Natural killer cell treated with Interleukin-12 subunit alpha and Interleukin-12 subunit beta and Interleukin-15 and Interleukin-18, amount 100 ng/mL, for 72 hours (primary cell): ENCODE data around the gene WNT7A. TPM values are rescaled to one million over a fixed set of nuclear protein-coding genes. Genes with fewer than 3 reads are reported as not detected.

Experiments used
- ATAC-seq, 2 donors: fragments of 150-1000 bp; cut with Tn5 transposase in 1 of 2; sonication (Bioruptor Pico), chemical (Tn5 transposase) in 1 of 2; 2 replicates each; pipeline ENCODE4 v1.10.0; 2021
- DNase-seq: peaks from one replicate; pipeline ENCODE4 v3.0.0; 2022; ENCODE audit warnings: low spot score
- H3K27ac Mint-ChIP-seq, 2 donors: 1 replicate in 1 of 2; 2 replicates in 1 of 2; pipeline ENCODE4 v1.8.0; 2022; ENCODE audit warnings: mixed read lengths in 2 of 2, mild to moderate bottlenecking in 1 of 2, moderate library complexity in 1 of 2
- H3K27me3 Mint-ChIP-seq, 2 donors: 1 replicate in 1 of 2; 2 replicates in 1 of 2; pipeline ENCODE4 v1.8.0; 2022; ENCODE audit warnings: mixed read lengths in 2 of 2
- H3K36me3 Mint-ChIP-seq: one replicate; pipeline ENCODE4 v1.8.0; 2022; ENCODE audit warnings: mixed read lengths
- H3K4me1 Mint-ChIP-seq, 2 donors: 1 replicate in 1 of 2; 2 replicates in 1 of 2; pipeline ENCODE4 v1.8.0; 2022; ENCODE audit warnings: low read depth in 2 of 2, mixed read lengths in 2 of 2, mild to moderate bottlenecking in 1 of 2
- H3K4me3 Mint-ChIP-seq: one replicate; pipeline ENCODE4 v1.8.0; 2022; ENCODE audit warnings: mixed read lengths
- H3K9me3 Mint-ChIP-seq: 2 replicates; pipeline ENCODE4 v1.8.0; 2022; ENCODE audit warnings: mixed read lengths
- total RNA-seq, 2 donors: library from RNA; stranded (reverse); gene quantifications; one replicate each; pipeline ENCODE4 v1.2.3, GENCODE V29; 2022

Gene WNT7A
- total RNA-seq, 2 donors from 2014 or later: not detected

DNA sequence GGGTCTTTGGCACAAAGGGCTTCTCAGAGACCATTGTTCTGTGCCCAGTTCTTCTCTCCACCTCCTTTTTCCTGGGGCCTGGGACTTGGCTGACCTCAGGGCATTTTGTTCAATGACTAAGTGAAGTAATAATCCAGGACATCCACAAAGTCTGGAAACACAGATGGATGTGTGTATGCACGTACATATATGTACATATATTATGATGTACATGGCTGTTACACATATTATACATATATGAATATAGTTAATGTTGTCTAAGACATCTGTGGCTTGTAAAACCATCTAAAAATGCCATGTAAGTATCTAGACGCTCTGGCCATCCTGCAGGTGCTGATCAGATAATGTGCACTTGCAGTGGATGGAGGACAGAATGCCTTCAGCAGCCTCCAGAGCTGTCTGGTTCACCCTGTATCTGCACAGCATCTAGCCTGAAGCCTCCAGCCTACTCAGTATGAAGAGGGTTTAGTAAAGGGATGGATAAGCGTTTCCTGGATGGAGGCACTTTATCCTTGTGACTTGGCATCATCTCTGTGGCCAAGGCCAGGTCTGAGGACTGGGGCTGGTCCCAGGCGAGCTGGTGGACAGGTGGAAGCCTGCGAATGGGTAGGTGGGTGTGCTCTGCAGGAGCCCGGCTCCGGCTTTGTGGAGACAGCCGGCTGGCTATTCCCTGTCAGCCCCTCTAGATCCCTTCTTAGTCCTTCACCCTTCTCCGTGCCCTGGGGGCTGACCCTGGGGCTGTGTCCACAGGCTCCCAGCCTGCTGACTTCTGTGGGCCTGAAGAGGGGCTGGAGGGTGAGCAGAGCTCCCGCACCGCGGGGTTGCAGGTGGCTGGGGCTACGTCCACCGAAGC lies 88.4 kb downstream of the WNT7A start:
- H3K4me3 Mint-ChIP-seq: no peak overlapping the region
- ATAC-seq (peak in 1 of 2 donors; percentile 33), DNase-seq (no peak)
- peaks cover 4 to 6% of the 10 kb centered on the region in 2 donors for H3K27me3 Mint-ChIP-seq
- no peak overlapping the region for H3K27ac Mint-ChIP-seq
- H3K9me3 Mint-ChIP-seq: no peaks in the 10 kb centered on the region
- no peaks in the 10 kb centered on the region for H3K4me1 Mint-ChIP-seq
- no peaks in the 10 kb centered on the region for H3K36me3 Mint-ChIP-seq

DNA sequence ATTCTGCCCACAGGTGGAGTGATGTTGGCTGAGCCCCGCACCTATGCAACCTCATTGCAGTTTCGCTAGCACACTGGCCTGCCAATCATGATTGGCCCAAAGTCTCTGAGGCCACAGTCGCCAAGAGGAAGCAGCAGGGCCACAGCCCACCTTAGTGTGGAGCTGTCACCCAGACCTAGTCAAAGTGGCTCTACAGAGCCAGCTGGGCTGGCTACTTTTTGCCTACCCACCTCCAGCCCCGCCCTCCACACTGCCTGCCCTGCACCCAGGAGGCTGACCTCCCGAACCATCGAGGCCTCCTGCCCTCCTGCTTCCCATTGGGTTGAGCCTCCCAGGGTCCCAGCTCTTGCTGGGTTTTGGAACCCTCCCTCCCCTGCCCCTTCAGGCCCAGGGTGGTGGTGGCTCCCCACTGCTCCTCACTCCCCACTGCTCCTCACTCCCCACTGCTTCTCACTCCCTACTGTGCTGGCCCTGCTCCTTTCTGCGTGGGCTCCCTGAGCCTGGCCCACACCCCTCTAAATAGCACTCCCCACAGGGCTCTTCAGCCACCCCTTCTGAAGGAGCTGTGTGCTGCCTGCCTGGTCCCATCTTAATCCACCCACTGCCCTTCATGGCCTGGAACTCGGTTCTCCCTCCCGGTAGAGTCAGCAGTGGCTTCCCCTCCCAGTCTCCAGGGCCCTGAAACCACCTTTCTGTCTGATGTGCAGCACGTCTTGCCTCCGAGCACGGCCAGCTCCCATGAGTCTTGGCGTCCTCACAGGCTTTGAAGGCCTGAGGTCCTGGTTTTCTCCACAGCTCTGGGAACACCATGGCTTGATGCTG lies 89.3 kb downstream of the WNT7A start:
- Mint-ChIP-seq H3K4me3 (no peak overlapping the region), H3K9me3 (no peaks in the 10 kb centered on the region), H3K27me3 (peaks cover 0 to 3% of the 10 kb centered on the region in 2 donors), H3K4me1 (no peaks in the 10 kb centered on the region), H3K36me3 (no peaks in the 10 kb centered on the region), H3K27ac (no peak overlapping the region)
- no peak for DNase-seq
- ATAC-seq: peak; percentile 7 to 29

DNA sequence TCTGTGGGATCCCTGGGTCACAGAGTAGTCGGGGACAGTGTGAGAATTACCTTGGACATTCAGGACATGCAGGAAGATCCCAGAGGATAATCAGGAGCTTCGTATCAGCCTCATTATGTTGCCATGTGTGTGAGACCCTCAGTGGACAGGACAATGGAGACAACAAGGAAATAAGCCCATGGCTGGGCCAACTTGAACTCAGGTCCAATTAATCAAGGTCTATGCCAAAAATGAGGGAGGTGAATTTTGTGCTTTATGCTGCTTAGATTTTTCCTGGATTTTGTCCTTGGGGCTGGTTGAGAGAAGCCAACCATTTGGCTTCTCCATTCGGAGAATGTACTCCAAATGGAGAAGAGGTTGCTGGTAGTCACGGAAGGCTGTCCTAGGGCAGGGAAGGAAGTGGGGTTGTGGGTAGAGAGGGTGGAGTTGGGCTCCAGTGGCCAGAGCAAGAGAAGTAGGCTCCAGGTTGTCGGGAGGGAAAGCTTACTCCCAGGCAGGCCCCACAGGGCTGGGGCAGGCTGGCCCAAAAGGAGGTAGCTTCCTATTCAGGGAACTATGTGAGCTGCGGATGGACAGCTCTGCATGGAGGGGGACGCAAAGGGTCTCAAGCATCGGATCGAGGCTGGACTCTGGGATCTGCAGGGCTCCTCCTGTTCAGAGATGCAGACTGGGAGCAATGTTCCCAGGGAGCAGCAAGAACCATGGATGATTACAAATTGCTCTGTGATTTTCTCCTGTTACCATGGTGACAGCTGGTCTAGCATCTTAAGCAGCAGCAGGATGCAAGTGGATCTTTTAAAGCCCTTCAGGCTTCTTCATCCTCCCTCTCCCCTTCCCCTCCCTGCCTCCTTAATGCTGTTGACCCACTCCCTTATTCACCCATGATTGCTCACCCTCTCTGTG lies 91.1 kb downstream of the WNT7A start:
- no peak for DNase-seq
- no peak for ATAC-seq
- H3K27me3 Mint-ChIP-seq: peaks cover 5 to 14% of the 10 kb centered on the region in 2 donors
- H3K36me3 Mint-ChIP-seq: no peaks in the 10 kb centered on the region
- no peak overlapping the region for H3K4me3 Mint-ChIP-seq
- H3K9me3 Mint-ChIP-seq: no peaks in the 10 kb centered on the region
- H3K27ac Mint-ChIP-seq: no peak overlapping the region
- H3K4me1 Mint-ChIP-seq: no peaks in the 10 kb centered on the region

DNA sequence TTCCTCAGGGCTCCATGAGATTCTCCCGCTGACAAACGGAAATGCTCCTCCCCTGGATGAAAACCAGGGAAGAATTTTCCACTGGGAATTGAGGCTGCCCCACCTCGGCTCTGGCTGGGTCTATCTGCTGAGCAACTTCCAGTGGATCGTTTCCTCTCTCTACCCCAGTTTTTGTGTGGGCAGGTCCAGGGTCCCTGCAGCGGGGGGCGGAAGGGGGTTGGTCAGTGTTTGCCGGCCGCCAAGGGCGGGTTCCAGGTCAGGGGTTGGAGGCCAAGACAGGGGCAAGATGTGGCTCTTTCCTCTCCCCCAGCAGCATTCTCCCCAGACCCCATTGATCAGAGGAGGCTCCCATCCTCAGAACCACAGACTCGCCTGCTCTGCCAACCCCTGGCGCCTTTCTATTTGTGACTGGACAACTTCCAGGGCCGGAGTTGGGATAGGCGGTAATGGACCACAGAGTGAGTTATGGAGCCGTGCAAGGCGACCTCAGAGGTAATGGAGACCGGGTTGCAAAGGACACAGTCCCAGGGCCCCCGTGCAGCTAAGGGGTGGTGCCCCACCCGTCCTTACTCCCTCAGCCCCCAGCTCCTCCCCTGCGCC lies 92.2 kb downstream of the WNT7A start:
- DNase-seq (no peak), ATAC-seq (no peak)
- peaks cover 0 to 2% of the 10 kb centered on the region in 2 donors for H3K4me1 Mint-ChIP-seq

DNA sequence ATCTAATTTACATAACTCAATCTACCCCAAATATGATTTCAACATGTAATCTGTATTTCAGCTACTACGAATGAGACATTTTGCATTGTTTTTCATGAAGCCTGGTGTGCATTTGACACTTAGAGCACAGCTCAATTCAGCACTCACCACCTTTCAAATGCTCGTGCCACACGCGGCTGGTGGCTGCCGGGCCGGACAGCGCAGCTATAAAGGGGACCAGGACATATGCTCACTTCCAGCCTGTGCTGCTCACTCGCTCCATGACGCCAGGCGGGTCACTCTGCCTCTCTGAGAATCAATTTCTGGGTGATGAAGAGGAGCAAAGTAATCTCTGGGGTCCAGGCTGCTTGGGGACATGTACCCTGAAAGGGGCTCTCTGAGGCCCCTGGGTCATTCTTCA lies 93.1 kb downstream of the WNT7A start:
- H3K36me3 Mint-ChIP-seq: no peaks in the 10 kb centered on the region
- ATAC-seq (no peak), DNase-seq (no peak)
- H3K4me1 Mint-ChIP-seq: peaks cover 0 to 3% of the 10 kb centered on the region in 2 donors
- H3K27ac Mint-ChIP-seq: no peak overlapping the region
- H3K9me3 Mint-ChIP-seq: no peaks in the 10 kb centered on the region
- H3K4me3 Mint-ChIP-seq: no peak overlapping the region
- peaks cover 16 to 24% of the 10 kb centered on the region in 2 donors for H3K27me3 Mint-ChIP-seq

More for the DNA sequence above, 92.2 kb downstream of the WNT7A start:
- no peaks in the 10 kb centered on the region for H3K36me3 Mint-ChIP-seq
- H3K4me3 Mint-ChIP-seq: no peak overlapping the region
- H3K27ac Mint-ChIP-seq: no peak overlapping the region
- H3K9me3 Mint-ChIP-seq: no peaks in the 10 kb centered on the region
- H3K27me3 Mint-ChIP-seq: peaks cover 12 to 19% of the 10 kb centered on the region in 2 donors

DNA sequence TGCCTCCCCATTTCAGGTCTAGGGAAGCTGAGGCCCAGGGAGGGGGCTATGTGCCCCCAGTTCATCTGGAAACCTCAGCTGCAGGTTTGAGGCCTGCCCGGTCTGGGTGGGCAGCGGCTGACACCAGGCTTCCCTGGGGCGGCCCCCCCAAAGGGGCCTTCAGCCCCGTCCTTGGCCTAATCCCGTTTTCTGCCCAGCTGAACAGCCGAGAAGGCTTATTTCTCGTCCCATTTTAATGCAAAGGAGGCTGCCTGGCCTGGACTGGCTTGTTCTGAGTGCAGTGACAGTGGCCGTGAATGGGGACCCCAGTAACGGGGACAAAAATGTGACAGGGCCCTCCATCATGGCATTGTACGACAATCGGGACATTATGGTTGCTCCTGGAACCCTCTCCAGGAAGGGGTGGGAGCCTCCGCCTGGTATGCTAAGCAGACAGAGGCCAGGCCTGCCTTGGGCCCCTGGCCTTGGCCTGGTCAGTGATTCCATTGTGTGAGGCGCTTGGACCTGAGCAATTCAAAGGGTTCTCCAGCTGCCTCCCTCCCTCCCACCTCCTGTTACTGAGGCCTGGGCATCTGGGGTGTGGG lies 93.9 kb downstream of the WNT7A start:
- no peak overlapping the region for H3K27ac Mint-ChIP-seq
- H3K36me3 Mint-ChIP-seq: no peaks in the 10 kb centered on the region
- no peaks in the 10 kb centered on the region for H3K9me3 Mint-ChIP-seq
- H3K4me3 Mint-ChIP-seq: no peak overlapping the region
- peaks cover 0 to 3% of the 10 kb centered on the region in 2 donors for H3K4me1 Mint-ChIP-seq
- ATAC-seq (no peak), DNase-seq (no peak)
- peaks cover 22 to 31% of the 10 kb centered on the region in 2 donors for H3K27me3 Mint-ChIP-seq

DNA sequence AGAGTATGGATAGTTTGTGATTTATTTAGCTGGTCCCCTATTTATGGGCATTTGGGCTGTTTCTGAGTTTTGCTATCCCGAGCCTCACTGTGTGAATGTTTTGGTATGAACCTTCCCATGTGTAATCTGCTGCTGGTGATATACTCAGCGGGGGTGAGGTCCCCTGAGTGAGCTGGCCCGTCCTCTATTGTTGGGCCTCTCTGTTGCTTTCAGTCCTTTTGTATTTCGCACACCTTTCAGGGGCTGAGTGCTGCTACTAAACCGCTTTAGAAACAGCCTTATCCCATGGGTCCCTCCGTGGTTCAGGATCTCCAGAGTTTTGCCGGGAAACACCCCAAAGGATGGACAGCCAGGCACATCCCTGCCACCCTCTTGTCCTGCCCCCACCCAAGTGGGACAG lies 94.5 kb downstream of the WNT7A start:
- Mint-ChIP-seq H3K27me3 (peaks cover 22 to 31% of the 10 kb centered on the region in 2 donors), H3K4me3 (no peak overlapping the region), H3K36me3 (no peaks in the 10 kb centered on the region), H3K9me3 (no peaks in the 10 kb centered on the region), H3K4me1 (peaks cover 0 to 3% of the 10 kb centered on the region in 2 donors), H3K27ac (no peak overlapping the region)
- ATAC-seq (no peak), DNase-seq (no peak)

DNA sequence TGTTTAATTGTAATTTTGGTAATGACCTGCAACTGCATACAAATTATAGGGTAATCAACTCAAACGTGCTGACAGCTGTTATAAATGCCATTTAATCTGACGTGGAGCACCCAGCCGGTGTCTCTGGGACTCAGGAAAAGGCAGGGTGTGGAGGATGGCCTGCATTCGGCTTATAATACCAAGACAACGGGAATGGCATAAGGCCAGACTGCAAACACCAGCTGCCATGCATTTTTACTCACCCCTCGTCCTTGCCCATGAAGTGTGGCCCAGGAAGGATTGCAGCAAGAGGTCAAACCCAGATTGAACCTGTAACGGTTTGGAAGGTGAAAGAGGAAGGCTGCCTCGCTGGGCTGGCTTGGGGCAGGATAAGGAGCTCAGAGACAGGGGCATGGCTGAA lies 96.4 kb downstream of the WNT7A start:
- no peak overlapping the region for H3K4me3 Mint-ChIP-seq
- peaks cover 22 to 38% of the 10 kb centered on the region in 2 donors for H3K27me3 Mint-ChIP-seq
- H3K36me3 Mint-ChIP-seq: no peaks in the 10 kb centered on the region

DNA sequence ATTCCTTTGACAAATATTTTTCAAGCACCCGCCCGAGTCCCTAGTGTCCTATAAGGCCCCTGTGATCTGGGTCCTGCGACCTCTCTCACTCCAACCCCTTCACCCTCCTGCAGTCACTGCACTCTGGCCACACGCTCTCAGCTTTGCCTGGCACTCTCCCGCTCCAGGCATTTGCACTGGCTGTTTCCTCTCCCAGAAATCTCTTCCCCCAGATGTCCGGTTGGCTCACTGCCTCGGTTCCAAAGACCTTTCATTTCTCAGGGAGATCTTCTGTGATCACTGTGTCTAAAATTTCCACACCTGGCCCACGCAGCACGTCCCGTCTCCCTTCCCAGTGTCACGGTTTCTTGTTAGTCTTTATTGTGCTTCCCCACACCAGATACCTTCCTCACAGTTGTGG lies 97.4 kb downstream of the WNT7A start:
- Mint-ChIP-seq H3K36me3 (no peaks in the 10 kb centered on the region), H3K4me3 (no peak overlapping the region), H3K4me1 (peaks cover 0 to 3% of the 10 kb centered on the region in 2 donors), H3K27me3 (peaks cover 22 to 38% of the 10 kb centered on the region in 2 donors), H3K9me3 (no peaks in the 10 kb centered on the region), H3K27ac (no peak overlapping the region)
- DNase-seq (no peak), ATAC-seq (no peak)

More for the DNA sequence above, 96.4 kb downstream of the WNT7A start:
- H3K4me1 Mint-ChIP-seq: peaks cover 0 to 3% of the 10 kb centered on the region in 2 donors
- DNase-seq: no peak
- no peak overlapping the region for H3K27ac Mint-ChIP-seq
- no peak for ATAC-seq
- no peaks in the 10 kb centered on the region for H3K9me3 Mint-ChIP-seq

DNA sequence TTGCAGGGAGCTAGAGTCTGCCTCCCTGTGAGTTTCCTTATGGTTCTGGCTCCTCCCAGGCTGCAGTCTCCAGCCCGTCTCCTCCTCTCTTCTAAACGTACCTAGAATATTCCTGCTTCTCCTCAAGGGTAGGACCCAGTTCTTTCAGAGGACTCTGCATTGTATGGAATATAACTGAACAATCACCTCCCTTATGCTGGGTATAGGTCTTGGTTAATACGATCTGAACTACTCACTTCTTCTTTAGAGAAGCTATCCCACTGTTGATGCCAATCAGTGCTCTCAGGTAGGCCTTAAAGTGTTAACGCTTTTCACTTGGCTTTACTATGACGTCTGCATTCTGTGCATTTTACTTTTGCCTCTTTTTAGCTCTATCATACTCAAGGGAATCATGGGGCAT lies 98.5 kb downstream of the WNT7A start:
- no peaks in the 10 kb centered on the region for H3K36me3 Mint-ChIP-seq
- ATAC-seq: no peak
- no peak overlapping the region for H3K4me3 Mint-ChIP-seq
- no peaks in the 10 kb centered on the region for H3K9me3 Mint-ChIP-seq
- H3K4me1 Mint-ChIP-seq: peaks cover 0 to 3% of the 10 kb centered on the region in 2 donors
- H3K27ac Mint-ChIP-seq: no peak overlapping the region
- no peak for DNase-seq
- H3K27me3 Mint-ChIP-seq: peaks cover 24 to 43% of the 10 kb centered on the region in 2 donors

DNA sequence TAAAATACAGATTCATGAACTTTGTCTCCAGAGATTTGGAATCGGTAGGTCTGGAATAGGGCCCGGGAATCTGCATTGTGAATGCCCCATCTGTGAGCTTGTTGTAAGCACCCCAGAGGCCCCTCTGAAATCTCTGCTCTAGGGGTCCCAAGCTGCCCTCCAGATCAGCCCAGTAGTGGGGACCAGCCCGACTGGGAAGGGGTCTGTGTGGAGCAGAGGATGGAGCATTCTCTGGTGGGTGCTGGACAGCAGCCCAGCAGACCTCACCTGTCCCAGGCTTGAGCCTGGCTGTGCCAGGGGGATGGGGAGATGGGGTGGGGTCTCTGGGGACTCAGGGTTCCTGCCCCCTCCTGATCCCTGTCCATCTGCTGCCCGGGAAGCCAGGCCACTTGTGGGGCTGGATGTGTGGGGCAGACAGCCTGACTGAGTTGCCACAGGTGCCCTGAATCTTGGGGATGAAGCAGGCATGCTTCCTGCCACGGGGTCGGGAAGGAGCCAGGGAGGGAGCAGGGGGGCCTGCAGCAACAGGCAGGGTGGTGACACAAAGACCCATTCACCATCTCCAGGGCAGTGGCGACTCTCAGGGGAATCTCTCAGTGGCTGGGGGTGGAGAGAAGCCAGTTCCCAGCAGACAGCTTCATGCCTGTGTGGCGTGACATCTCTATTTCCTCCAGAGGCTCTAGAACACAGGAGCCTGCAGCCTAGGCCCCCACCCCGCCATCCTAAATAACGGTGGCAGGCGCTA lies 99.3 kb downstream of the WNT7A start:
- Mint-ChIP-seq H3K27me3 (peaks cover 25 to 44% of the 10 kb centered on the region in 2 donors), H3K36me3 (no peaks in the 10 kb centered on the region), H3K4me3 (no peak overlapping the region), H3K9me3 (no peaks in the 10 kb centered on the region), H3K27ac (no peak overlapping the region), H3K4me1 (peaks cover 0 to 3% of the 10 kb centered on the region in 2 donors)
- DNase-seq: no peak
- ATAC-seq: peak in 1 of 2 donors; percentile 25
